HL-60 (cell line): ENCODE measurements around the gene SLAMF9.

Source experiments
- POLR2AphosphoS5 ChIP-seq: IDR thresholded peaks from 2 replicates; pipeline ENCODE4 v1.6.1; 2012; ENCODE audit warnings: low read depth
- SPI1 ChIP-seq: IDR thresholded peaks from 2 replicates; pipeline ENCODE4 v1.6.1; 2012; ENCODE audit warnings: low read depth, mild to moderate bottlenecking, borderline replicate concordance
- TF ChIP-seq, protein P1 (sequence below): IDR thresholded peaks from one replicate; pipeline ENCODE4 v1.5.1; 2011; ENCODE audit warnings: low read length, control low read depth, inconsistent platforms; ENCODE audit not compliant: insufficient read depth

DNA sequence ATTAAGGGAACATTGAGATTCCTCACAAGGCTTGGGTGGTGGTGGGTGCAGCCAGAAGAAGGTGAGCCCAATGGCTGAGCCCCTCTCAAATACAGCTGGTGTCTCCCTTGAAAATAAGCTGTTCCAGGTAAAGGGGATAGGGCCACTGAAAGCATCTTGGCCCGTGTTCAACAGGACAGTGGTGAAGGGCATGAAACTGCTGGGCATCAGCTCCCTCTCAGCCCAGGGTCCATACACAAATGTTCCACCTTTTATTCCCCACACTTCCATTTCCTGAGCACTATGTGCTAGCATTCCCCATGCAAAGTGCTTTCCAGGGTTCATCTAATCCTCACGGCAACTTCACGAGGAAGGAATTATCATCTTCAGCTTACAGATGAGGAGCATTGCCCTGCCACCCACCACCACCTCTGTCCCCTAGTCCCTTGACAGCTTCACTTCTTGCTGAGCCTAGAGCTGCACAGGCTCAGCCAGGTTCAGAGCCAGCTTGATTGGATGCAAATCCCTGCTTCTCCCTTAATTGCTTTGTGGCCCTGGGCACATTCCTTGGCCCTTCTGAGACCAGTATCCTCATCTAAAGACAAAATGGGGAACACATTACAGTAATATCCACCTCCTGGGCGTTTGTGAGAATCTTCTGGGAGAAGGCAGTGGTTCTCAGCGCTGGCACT, 38.3 kb downstream of the SLAMF9 start:
- no peak for TF ChIP-seq SPI1
- TF ChIP-seq, protein P1, sequence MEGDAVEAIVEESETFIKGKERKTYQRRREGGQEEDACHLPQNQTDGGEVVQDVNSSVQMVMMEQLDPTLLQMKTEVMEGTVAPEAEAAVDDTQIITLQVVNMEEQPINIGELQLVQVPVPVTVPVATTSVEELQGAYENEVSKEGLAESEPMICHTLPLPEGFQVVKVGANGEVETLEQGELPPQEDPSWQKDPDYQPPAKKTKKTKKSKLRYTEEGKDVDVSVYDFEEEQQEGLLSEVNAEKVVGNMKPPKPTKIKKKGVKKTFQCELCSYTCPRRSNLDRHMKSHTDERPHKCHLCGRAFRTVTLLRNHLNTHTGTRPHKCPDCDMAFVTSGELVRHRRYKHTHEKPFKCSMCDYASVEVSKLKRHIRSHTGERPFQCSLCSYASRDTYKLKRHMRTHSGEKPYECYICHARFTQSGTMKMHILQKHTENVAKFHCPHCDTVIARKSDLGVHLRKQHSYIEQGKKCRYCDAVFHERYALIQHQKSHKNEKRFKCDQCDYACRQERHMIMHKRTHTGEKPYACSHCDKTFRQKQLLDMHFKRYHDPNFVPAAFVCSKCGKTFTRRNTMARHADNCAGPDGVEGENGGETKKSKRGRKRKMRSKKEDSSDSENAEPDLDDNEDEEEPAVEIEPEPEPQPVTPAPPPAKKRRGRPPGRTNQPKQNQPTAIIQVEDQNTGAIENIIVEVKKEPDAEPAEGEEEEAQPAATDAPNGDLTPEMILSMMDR: no peak
- no peak; the same call in 1 of the 2 replicates for TF ChIP-seq POLR2AphosphoS5
